IMR-90 (cell line): ENCODE data around the gene GABPB1. TPM values are rescaled to one million over a fixed set of nuclear protein-coding genes. Genes with fewer than 3 reads are reported as not detected.

Experiments
- ATAC-seq: fragments of 200-7000 bp; cut with Tn5 transposase; 2 replicates; pipeline ENCODE4 v1.9.1; 2020; ENCODE audit warnings: low read depth, mild to moderate bottlenecking, moderate library complexity
- BruUV-seq: library from RNA; stranded (reverse); fragments of 400-500 nt; replicated peaks from 2 replicates; lab custom pipeline; 2021; lab: Mats Ljungman, UMichigan
- CTCF ChIA-PET: fragments of 300-600 bp; formaldehyde crosslinking; extraction: SDS; loops from one replicate; lab custom pipeline; 2021; ENCODE audit warnings: antibody characterized with exemption; lab: Yijun Ruan, JAX
- POLR2A ChIA-PET: fragments of 300-600 bp; sonication (Branson Sonifier 250); formaldehyde crosslinking; loops from one replicate; lab custom pipeline; 2022; ENCODE audit warnings: antibody characterized with exemption; ENCODE audit not compliant: unreplicated experiment; lab: Charles Lee
- DNase-seq: peaks from one replicate; pipeline ENCODE4 v3.0.0; 2013
- H2AFZ ChIP-seq: replicated peaks from 2 replicates; pipeline ENCODE3; 2013; ENCODE audit warnings: low read length, mild to moderate bottlenecking; ENCODE audit not compliant: poor library complexity
- H2AK5ac ChIP-seq: 2 replicates; pipeline ENCODE4 v1.6.1; 2013; ENCODE audit warnings: low read depth, low read length, inconsistent platforms
- H2AK9ac ChIP-seq: replicated peaks from 2 replicates; pipeline ENCODE3; 2013; ENCODE audit warnings: mild to moderate bottlenecking, low read depth, low read length, moderate library complexity; ENCODE audit not compliant: poor library complexity
- H2BK120ac ChIP-seq: 2 replicates; pipeline ENCODE4 v1.6.1; 2013; ENCODE audit warnings: low read depth, low read length, inconsistent platforms
- H2BK15ac ChIP-seq: 3 replicates; pipeline ENCODE4 v1.6.1; 2013; ENCODE audit warnings: low read depth, low read length, inconsistent platforms
- H2BK20ac ChIP-seq: 2 replicates; pipeline ENCODE4 v1.6.1; 2013; ENCODE audit warnings: low read depth, mild to moderate bottlenecking, inconsistent platforms, low read length, moderate library complexity
- H2BK5ac ChIP-seq: 2 replicates; pipeline ENCODE4 v1.6.1; 2013; ENCODE audit warnings: mild to moderate bottlenecking, low read depth, low read length, inconsistent platforms; ENCODE audit not compliant: poor library complexity, severe bottlenecking
- H3K14ac ChIP-seq: replicated peaks from 2 replicates; pipeline ENCODE4 v1.6.1; 2013; ENCODE audit warnings: low read depth, low read length, inconsistent platforms
- H3K18ac ChIP-seq: 2 replicates; pipeline ENCODE4 v1.6.1; 2013; ENCODE audit warnings: low read depth, low read length, control low read depth
- H3K23ac ChIP-seq: 2 replicates; pipeline ENCODE4 v1.6.1; 2013; ENCODE audit warnings: low read depth, low read length, inconsistent platforms
- H3K27ac ChIP-seq: 2 replicates; pipeline ENCODE4 v1.5.1; 2013; ENCODE audit warnings: mild to moderate bottlenecking, control low read depth, low read length; ENCODE audit not compliant: insufficient read depth
- H3K27me3 ChIP-seq: 2 replicates; pipeline ENCODE4 v1.6.1; 2013; ENCODE audit warnings: low read length; ENCODE audit not compliant: control insufficient read depth, insufficient read depth
- H3K36me3 ChIP-seq: 2 replicates; pipeline ENCODE4 v1.6.1; 2013; ENCODE audit warnings: low read length, mixed read lengths; ENCODE audit not compliant: control insufficient read depth, insufficient read depth
- H3K4ac ChIP-seq: 2 replicates; pipeline ENCODE4 v1.6.1; 2013; ENCODE audit warnings: low read depth, low read length, inconsistent platforms
- H3K4me1 ChIP-seq: 2 replicates; pipeline ENCODE4 v1.6.1; 2013; ENCODE audit warnings: low read length, mixed read lengths; ENCODE audit not compliant: control insufficient read depth, insufficient read depth
- H3K4me2 ChIP-seq: 2 replicates; pipeline ENCODE4 v1.6.1; 2013; ENCODE audit warnings: low read depth, mild to moderate bottlenecking, control low read depth, low read length, moderate library complexity
- H3K4me3 ChIP-seq: 2 replicates; pipeline ENCODE4 v1.5.1; 2013; ENCODE audit warnings: low read depth, mild to moderate bottlenecking, control low read depth, low read length, moderate library complexity; ENCODE audit not compliant: insufficient read depth
- H3K56ac ChIP-seq: 2 replicates; pipeline ENCODE4 v1.6.1; 2013; ENCODE audit warnings: low read length, inconsistent platforms; ENCODE audit not compliant: insufficient read depth; ENCODE audit errors: extremely low read depth
- H3K79me1 ChIP-seq, 2 experiments: 2 replicates each; pipeline ENCODE4 v1.6.1; 2013; ENCODE audit warnings: low read length in 2 of 2, inconsistent platforms in 1 of 2, low read depth in 1 of 2
- H3K9ac ChIP-seq: 2 replicates; pipeline ENCODE4 v1.6.1; 2013; ENCODE audit warnings: low read depth, low read length, control low read depth
- H3K9me1 ChIP-seq: 2 replicates; pipeline ENCODE4 v1.6.1; 2013; ENCODE audit warnings: low read length, inconsistent platforms; ENCODE audit not compliant: insufficient read depth
- H3K9me3 ChIP-seq: 2 replicates; pipeline ENCODE4 v1.6.1; 2013; ENCODE audit warnings: low read length; ENCODE audit not compliant: control insufficient read depth, insufficient read depth
- H4K20me1 ChIP-seq: 2 replicates; pipeline ENCODE4 v1.6.1; 2013; ENCODE audit warnings: low read length, inconsistent platforms; ENCODE audit not compliant: insufficient read depth
- H4K5ac ChIP-seq: 2 replicates; pipeline ENCODE4 v1.6.1; 2013; ENCODE audit warnings: mild to moderate bottlenecking, low read depth, low read length, control low read depth
- H4K8ac ChIP-seq, 2 experiments: 2 replicates each; pipeline ENCODE4 v1.6.1; 2013; ENCODE audit warnings: low read depth in 2 of 2, low read length in 2 of 2, control low read depth in 1 of 2, inconsistent platforms in 1 of 2
- H4K91ac ChIP-seq: 2 replicates; pipeline ENCODE4 v1.6.1; 2013; ENCODE audit warnings: low read depth, low read length, inconsistent platforms; ENCODE audit not compliant: insufficient read depth
- BHLHE40 ChIP-seq: fragments of 150-350 bp; IDR thresholded peaks from 2 replicates; pipeline ENCODE4 v1.6.1; 2016; ENCODE audit warnings: mild to moderate bottlenecking, low read depth, low read length
- CEBPB ChIP-seq: IDR thresholded peaks from 2 replicates; pipeline ENCODE4 v1.6.1; 2012; ENCODE audit warnings: low read depth, low read length, improper control_type of control experiment
- CHD1 ChIP-seq: IDR thresholded peaks from 2 replicates; pipeline ENCODE4 v1.6.1; 2012; ENCODE audit warnings: low read depth, low read length, improper control_type of control experiment
- CTCF ChIP-seq: conservative IDR thresholded peaks from 2 replicates; pipeline ENCODE4 v1.5.1; 2012; ENCODE audit warnings: mild to moderate bottlenecking, low read depth, low read length, improper control_type of control experiment
- ELK1 ChIP-seq: fragments of 150-350 bp; IDR thresholded peaks from 2 replicates; pipeline ENCODE4 v1.6.1; 2016; ENCODE audit warnings: low read depth, mild to moderate bottlenecking, low read length, moderate library complexity, borderline replicate concordance
- FOS ChIP-seq: fragments of 150-350 bp; IDR thresholded peaks from 2 replicates; pipeline ENCODE4 v1.6.1; 2016; ENCODE audit warnings: low read depth, low read length
- MAFK ChIP-seq: IDR thresholded peaks from 2 replicates; pipeline ENCODE4 v1.6.1; 2012; ENCODE audit warnings: low read depth, low read length, improper control_type of control experiment
- MAZ ChIP-seq: IDR thresholded peaks from 2 replicates; pipeline ENCODE4 v1.6.1; 2012; ENCODE audit warnings: low read depth, mild to moderate bottlenecking, low read length, improper control_type of control experiment, moderate library complexity, borderline replicate concordance
- MXI1 ChIP-seq: IDR thresholded peaks from 2 replicates; pipeline ENCODE4 v1.6.1; 2012; ENCODE audit warnings: low read depth, mild to moderate bottlenecking, low read length, moderate library complexity, borderline replicate concordance
- NFE2L2 ChIP-seq: fragments of 150-350 bp; IDR thresholded peaks from 2 replicates; pipeline ENCODE4 v1.6.1; 2016; ENCODE audit warnings: low read depth, mild to moderate bottlenecking, low read length
- POLR2A ChIP-seq: IDR thresholded peaks from 2 replicates; pipeline ENCODE4 v1.6.1; 2012; ENCODE audit warnings: mild to moderate bottlenecking, low read depth, low read length
- RAD21 ChIP-seq: IDR thresholded peaks from 2 replicates; pipeline ENCODE4 v1.6.1; 2012; ENCODE audit warnings: low read length, improper control_type of control experiment
- RCOR1 ChIP-seq: IDR thresholded peaks from 2 replicates; pipeline ENCODE4 v1.6.1; 2012; ENCODE audit warnings: mild to moderate bottlenecking, low read length, improper control_type of control experiment; ENCODE audit not compliant: insufficient replicate concordance
- RFX5 ChIP-seq: IDR thresholded peaks from 2 replicates; pipeline ENCODE4 v1.8.0; 2012; ENCODE audit warnings: low read depth, mild to moderate bottlenecking, low read length, moderate library complexity
- SMC3 ChIP-seq: fragments of 150-350 bp; IDR thresholded peaks from 2 replicates; pipeline ENCODE4 v1.6.1; 2016; ENCODE audit warnings: low read depth, mild to moderate bottlenecking, antibody characterized with exemption, low read length, moderate library complexity
- USF2 ChIP-seq: fragments of 150-350 bp; IDR thresholded peaks from 2 replicates; pipeline ENCODE4 v1.6.1; 2017; ENCODE audit warnings: mild to moderate bottlenecking, antibody characterized with exemption, low read length, low read depth
- WGBS, 2 experiments: methylation state at CpG; one replicate each; pipeline versions ENCODE4 v1.1.5 to v1.1.7; 2013; ENCODE audit warnings: missing lambda C conversion rate in 2 of 2; ENCODE audit not compliant: insufficient read length in 1 of 2; ENCODE audit errors: extremely low coverage in 2 of 2; 5-methylcytosine and 5-hydroxymethylcytosine counted together
- dilution Hi-C: fragments of 300-500 bp; cut with HindIII; formaldehyde crosslinking; loops from one replicate; pipeline ENCODE4 v1.14.3; 2018; ENCODE audit warnings: low sequenced_read_pairs; ENCODE audit not compliant: unreplicated experiment
- in situ Hi-C: fragments of 300-500 bp; cut with MboI; formaldehyde crosslinking; loops from 3 replicates; pipeline ENCODE4 v1.14.3; 2019; ENCODE audit warnings: low sequenced_read_pairs, inconsistent platforms, mixed read lengths
- intact Hi-C: fragments of 100-400 bp; cut with micrococcal nuclease; formaldehyde crosslinking; loops from 2 replicates; pipeline ENCODE4 v1.10.0; 2022
- polyA plus RNA-seq, 3 experiments: library from polyadenylated mRNA; depleted of rRNA; stranded (reverse); fragments of >200 nt; gene quantifications; 2 replicates each; pipeline ENCODE4 v1.2.3, GENCODE V29; 2012; ENCODE audit warnings: low replicate concordance in 1 of 3
- total RNA-seq: library from RNA; depleted of rRNA; stranded (reverse); fragments of >200 nt; gene quantifications from 2 replicates; pipeline ENCODE4 v1.2.3, GENCODE V29; 2012

GABPB1 gene
- total and polyA plus RNA-seq, 2 of the 4 experiments (the other 2 are of a cell fraction), result 26.3 to 89.3 TPM

- peaks cover 3% of the 10 kb centered on the region; the same call in 1 of the 2 replicates for H3K9me1 ChIP-seq
- H3K4ac ChIP-seq, result no peak overlapping the region
- H4K5ac ChIP-seq, result no peak overlapping the region
- peaks cover 20% of the 10 kb centered on the region for H3K36me3 ChIP-seq
- no peak overlapping the region for H3K9ac ChIP-seq
- H2BK5ac ChIP-seq, result no peak overlapping the region
- H2BK120ac ChIP-seq, result no peak overlapping the region
- no TSS peak for BruUV-seq
- no peak overlapping the region for H4K91ac ChIP-seq
- CTCF ChIA-PET, result no interaction called here
- H2BK15ac ChIP-seq, result no peak overlapping the region
- ATAC-seq, result no peak
- H3K9me3 ChIP-seq, result peaks cover 4% of the 10 kb centered on the region; the same call in 1 of the 2 replicates
- POLR2A ChIA-PET, result no interaction called here
- H3K79me1 ChIP-seq, result peaks cover 6 to 9% of the 10 kb centered on the region in 2 experiments; a peak in 2 of 4 replicates
- H3K23ac ChIP-seq, result no peak overlapping the region
- H3K27ac ChIP-seq, result no peak overlapping the region
- no peak overlapping the region for H2AK5ac ChIP-seq
- no peaks in the 10 kb centered on the region for H3K27me3 ChIP-seq
- no peak overlapping the region for H3K56ac ChIP-seq
- intact Hi-C loops (no loop called here), dilution Hi-C loops (no loop called here), in situ Hi-C loops (loop anchor here (5.0 to 25.0 kb wide), 3 partner anchors 158 to 1068 kb away; partner anchors contain the start of gene FGF7)
- H3K14ac ChIP-seq, result no peak overlapping the region
- no peak for DNase-seq
- no CpG with 5 or more reads among the region's 1 CpG for WGBS, 2 experiments
- H3K4me2 ChIP-seq, result no peak overlapping the region
- H4K20me1 ChIP-seq, result no peaks in the 10 kb centered on the region
- TF ChIP-seq BHLHE40, result no peak
- no peak for TF ChIP-seq MXI1
- TF ChIP-seq CEBPB, result no peak
- TF ChIP-seq POLR2A, result no peak
- no peak for TF ChIP-seq CHD1
- no peak for TF ChIP-seq RAD21
- no peak for TF ChIP-seq CTCF
- TF ChIP-seq SMC3, result no peak
- TF ChIP-seq MAFK, result no peak
- TF ChIP-seq MAZ, result no peak
- no peak for TF ChIP-seq FOS
- TF ChIP-seq USF2, result no peak
- no peak for TF ChIP-seq RFX5
- TF ChIP-seq RCOR1, result no peak
- TF ChIP-seq NFE2L2, result no peak
- TF ChIP-seq ELK1, result no peak
- no peak overlapping the region for H4K8ac ChIP-seq
- no peak overlapping the region for H2AK9ac ChIP-seq
- H3K18ac ChIP-seq, result no peak overlapping the region
- no peak overlapping the region for H2BK20ac ChIP-seq
- H2AFZ ChIP-seq, result no peak overlapping the region
- no peaks in the 10 kb centered on the region for H3K4me1 ChIP-seq
- H3K4me3 ChIP-seq, result no peak overlapping the region
Measured at GRCh38 chr15:50304836-50305235, 50.2 kb downstream of the GABPB1 start.
